SK-N-SH (cell line): ENCODE results near the gene AFF3. TPM values are rescaled to one million over a fixed set of nuclear protein-coding genes. Genes with fewer than 3 reads are reported as not detected.

ENCODE experiments used
- CTCF ChIA-PET: fragments of 300-600, 350-600 bp; formaldehyde crosslinking; extraction: SDS; loops from one replicate; lab custom pipeline; 2021; lab: Yijun Ruan, JAX
- POLR2A ChIA-PET: fragments of 350-600 bp; sonication (Branson Sonifier 250); formaldehyde crosslinking; extraction: SDS; loops from one replicate; lab custom pipeline; 2020; ENCODE audit warnings: antibody characterized with exemption, inconsistent platforms; lab: Yijun Ruan, JAX
- DNase-seq: peaks from one replicate; pipeline ENCODE4 v3.0.0; 2012
- H2AFZ ChIP-seq: fragments of 200-600 bp; sonication (generic); 2 replicates; pipeline ENCODE4 v1.8.1; 2016; ENCODE audit warnings: antibody characterized with exemption, mild to moderate bottlenecking, low read depth
- H3F3A ChIP-seq: fragments of 200-600 bp; sonication (generic); replicated peaks from 2 replicates; pipeline ENCODE3; 2016; ENCODE audit warnings: antibody characterized with exemption, mild to moderate bottlenecking; ENCODE audit not compliant: insufficient read depth
- H3K27ac ChIP-seq, 2 experiments: fragments of 200-500 bp in 1 of 2; fragments of 200-600 bp in 1 of 2; sonication (Bioruptor generic) in 1 of 2; sonication (generic), shearing (Covaris generic) in 1 of 2; 2 replicates each; pipeline versions ENCODE4 v1.5.1 to v1.6.1; 2014 to 2016; ENCODE audit warnings: low read depth in 2 of 2, inconsistent platforms in 1 of 2, low read length in 1 of 2, mild to moderate bottlenecking in 1 of 2, mixed read lengths in 1 of 2
- H3K27me3 ChIP-seq: fragments of 200-600 bp; sonication (generic), shearing (Covaris generic); 2 replicates; pipeline ENCODE4 v1.6.1; 2016; ENCODE audit warnings: mixed run types; ENCODE audit not compliant: insufficient read depth
- H3K36me3 ChIP-seq, 2 experiments: fragments of 200-500 bp in 1 of 2; fragments of 200-600 bp in 1 of 2; sonication (Bioruptor generic) in 1 of 2; sonication (generic) in 1 of 2; replicated peaks in 1 of 2; 2 replicates each; pipeline versions ENCODE3 to v1.5.1; 2014 to 2016; ENCODE audit warnings: low read length in 1 of 2, mild to moderate bottlenecking in 1 of 2; ENCODE audit not compliant: insufficient read depth in 2 of 2, control insufficient read depth in 1 of 2
- H3K4me1 ChIP-seq, 2 experiments: fragments of 200-500 bp in 1 of 2; fragments of 200-600 bp in 1 of 2; sonication (Bioruptor generic) in 1 of 2; sonication (generic), shearing (Covaris generic) in 1 of 2; 2 replicates each; pipeline versions ENCODE4 v1.5.1 to v1.6.1; 2014 to 2016; ENCODE audit warnings: low read depth in 1 of 2, low read length in 1 of 2, mixed run types in 1 of 2; ENCODE audit not compliant: insufficient read depth in 2 of 2, control insufficient read depth in 1 of 2
- H3K4me2 ChIP-seq: fragments of 200-600 bp; sonication (generic), shearing (Covaris generic); 2 replicates; pipeline ENCODE4 v1.6.1; 2017; ENCODE audit warnings: mixed run types
- H3K4me3 ChIP-seq, 2 experiments: fragments of 200-500 bp in 1 of 2; fragments of 200-600 bp in 1 of 2; sonication (Bioruptor generic) in 1 of 2; sonication (generic), shearing (Covaris generic) in 1 of 2; 2 replicates each; pipeline versions ENCODE4 v1.5.1 to v1.8.1; 2014 to 2016; ENCODE audit warnings: low read depth in 2 of 2, inconsistent platforms in 1 of 2, low read length in 1 of 2, mild to moderate bottlenecking in 1 of 2, mixed read lengths in 1 of 2, moderate library complexity in 1 of 2
- H3K79me2 ChIP-seq: fragments of 200-600 bp; sonication (generic); 2 replicates; pipeline ENCODE4 v1.8.1; 2017; ENCODE audit warnings: mild to moderate bottlenecking; ENCODE audit not compliant: insufficient read depth
- H3K9ac ChIP-seq: fragments of 200-600 bp; sonication (generic); 2 replicates; pipeline ENCODE4 v1.6.1; 2017; ENCODE audit warnings: mixed run types
- H3K9me2 ChIP-seq: fragments of 200-600 bp; sonication (generic); 2 replicates; pipeline ENCODE4 v1.6.1; 2017; ENCODE audit warnings: mixed run types
- H3K9me3 ChIP-seq: fragments of 200-600 bp; sonication (generic); 2 replicates; pipeline ENCODE4 v1.6.1; 2017; ENCODE audit warnings: mixed run types, mild to moderate bottlenecking, moderate library complexity
- H4K20me1 ChIP-seq: fragments of 200-600 bp; sonication (generic); 2 replicates; pipeline ENCODE4 v1.6.1; 2017; ENCODE audit warnings: mild to moderate bottlenecking, mixed run types; ENCODE audit not compliant: insufficient read depth
- CHD2 ChIP-seq: fragments of 150-350 bp; IDR thresholded peaks from 2 replicates; pipeline ENCODE4 v1.6.1; 2018; ENCODE audit warnings: low read length; ENCODE audit not compliant: partially characterized antibody
- EP300 ChIP-seq, 2 experiments: IDR thresholded peaks; 2 replicates each; pipeline versions ENCODE4 v1.4.0 to v1.6.1; 2012; ENCODE audit warnings: borderline replicate concordance in 1 of 2, low read depth in 1 of 2, low read length in 1 of 2
- EZH2phosphoT487 ChIP-seq: fragments of 200-600 bp; sonication (generic); IDR thresholded peaks from 2 replicates; pipeline ENCODE4 v1.6.1; 2017; ENCODE audit warnings: low read depth, mixed run types, mild to moderate bottlenecking, antibody characterized with exemption, moderate library complexity, borderline replicate concordance
- FOSL2 ChIP-seq: IDR thresholded peaks from 2 replicates; pipeline ENCODE4 v1.4.0; 2012; ENCODE audit warnings: low read depth, mild to moderate bottlenecking, moderate library complexity, borderline replicate concordance
- FOXJ3 ChIP-seq: sonication (generic); formaldehyde crosslinking; IDR thresholded peaks from 2 replicates; pipeline ENCODE4 v1.5.1; 2020; ENCODE audit warnings: mild to moderate bottlenecking, missing genetic modification reagents
- GABPA ChIP-seq: IDR thresholded peaks from 2 replicates; pipeline ENCODE4 v1.4.0; 2012; ENCODE audit warnings: low read depth, mild to moderate bottlenecking
- IRF3 ChIP-seq: fragments of 150-350 bp; IDR thresholded peaks from 2 replicates; pipeline ENCODE4 v1.6.1; 2016; ENCODE audit warnings: mild to moderate bottlenecking, low read depth, low read length
- MEF2A ChIP-seq: IDR thresholded peaks from 2 replicates; pipeline ENCODE4 v1.4.0; 2012; ENCODE audit warnings: low read depth, borderline replicate concordance
- NFIC ChIP-seq: IDR thresholded peaks from 2 replicates; pipeline ENCODE4 v1.4.0; 2012; ENCODE audit warnings: borderline replicate concordance
- PBX3 ChIP-seq: IDR thresholded peaks from 2 replicates; pipeline ENCODE4; 2012
- RAD21 ChIP-seq: IDR thresholded peaks from 2 replicates; pipeline ENCODE4 v1.6.1; 2012; ENCODE audit warnings: mild to moderate bottlenecking, low read length
- RCOR1 ChIP-seq: fragments of 150-350 bp; IDR thresholded peaks from 2 replicates; pipeline ENCODE4 v1.6.1; 2017; ENCODE audit warnings: antibody characterized with exemption, low read length
- SIN3A ChIP-seq: IDR thresholded peaks from 2 replicates; pipeline ENCODE4 v1.6.1; 2012; ENCODE audit warnings: low read depth, mild to moderate bottlenecking, low read length, moderate library complexity, borderline replicate concordance
- TCF12 ChIP-seq: IDR thresholded peaks from 2 replicates; pipeline ENCODE4 v1.4.0; 2012
- ZBTB33 ChIP-seq: IDR thresholded peaks from 2 replicates; pipeline ENCODE4 v1.4.0; 2012; ENCODE audit warnings: low read depth, borderline replicate concordance
- WGBS: methylation state at CpG from one replicate; pipeline ENCODE4 v1.1.6; 2017; ENCODE audit warnings: low lambda C conversion rate; 5-methylcytosine and 5-hydroxymethylcytosine counted together
- polyA plus RNA-seq, 3 experiments: library from polyadenylated mRNA; depleted of rRNA; stranded (reverse); fragments of >200 nt; gene quantifications; 2 replicates each; pipeline ENCODE4 v1.2.3, GENCODE V29; 2012
- TF ChIP-seq, protein P1 (sequence below): fragments of 150-350 bp; IDR thresholded peaks from 2 replicates; pipeline ENCODE4 v1.6.1; 2017; ENCODE audit warnings: antibody characterized with exemption, low read length, low read depth, borderline replicate concordance

The AFF3 gene
- polyA plus RNA-seq, 1 of the 3 experiments (the other 2 are of a cell fraction) = 0.36 TPM

DNA sequence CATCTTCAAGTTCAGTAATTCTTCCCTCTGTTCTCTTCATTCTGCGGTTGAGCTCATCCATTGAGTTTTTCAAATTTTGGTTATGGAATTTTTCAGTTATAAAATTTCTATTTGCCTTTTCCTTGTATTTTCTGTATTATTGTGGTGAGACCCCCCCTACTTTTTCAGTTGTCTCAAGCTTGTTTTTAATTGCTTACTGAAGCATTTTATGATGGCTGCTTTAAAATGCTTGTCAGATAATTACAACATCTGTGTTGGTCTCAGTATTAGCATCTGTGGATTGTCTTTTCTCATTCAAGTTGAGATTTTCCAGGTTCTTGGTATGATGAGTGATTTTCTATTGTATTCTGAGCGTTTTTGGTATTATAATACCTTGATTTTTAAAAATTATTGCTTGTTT lies 531.4 kb downstream of the AFF3 start:
- no peaks in the 10 kb centered on the region for H3K79me2 ChIP-seq
- H3K9ac ChIP-seq = no peak overlapping the region
- POLR2A ChIA-PET = no interaction called here
- H2AFZ ChIP-seq = no peak overlapping the region
- no peak overlapping the region for H3K4me3 ChIP-seq
- no peaks in the 10 kb centered on the region for H3K9me2 ChIP-seq
- H3K36me3 ChIP-seq = no peaks in the 10 kb centered on the region
- CTCF ChIA-PET = interaction anchor here (0.7 to 1.2 kb wide), 4 partner anchors 11 to 652 kb away, joined by 3 to 5 read pairs (median 3); no protein-coding TSS in a partner anchor
- 48% methylated on average over 2 of the region's 2 CpGs for WGBS
- no peak for TF ChIP-seq ZBTB33
- TF ChIP-seq, protein P1, sequence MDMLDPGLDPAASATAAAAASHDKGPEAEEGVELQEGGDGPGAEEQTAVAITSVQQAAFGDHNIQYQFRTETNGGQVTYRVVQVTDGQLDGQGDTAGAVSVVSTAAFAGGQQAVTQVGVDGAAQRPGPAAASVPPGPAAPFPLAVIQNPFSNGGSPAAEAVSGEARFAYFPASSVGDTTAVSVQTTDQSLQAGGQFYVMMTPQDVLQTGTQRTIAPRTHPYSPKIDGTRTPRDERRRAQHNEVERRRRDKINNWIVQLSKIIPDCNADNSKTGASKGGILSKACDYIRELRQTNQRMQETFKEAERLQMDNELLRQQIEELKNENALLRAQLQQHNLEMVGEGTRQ = no peak
- TF ChIP-seq RAD21 = no peak
- no peak for TF ChIP-seq FOXJ3 (CRISPR knock-in tag)
- no peak for TF ChIP-seq MEF2A
- no peak for TF ChIP-seq CHD2
- no peak for TF ChIP-seq EP300 (IDR thresholded peaks at IDR 0.05; ENCODE audit: borderline replicate concordance in 1 of 2, low read depth in 1 of 2, low read length in 1 of 2)
- H3K27ac ChIP-seq = no peak overlapping the region
- H3K4me1 ChIP-seq = peaks cover 0 to 3% of the 10 kb centered on the region in 2 experiments; a peak in 2 of 4 replicates
- no peaks in the 10 kb centered on the region for H3K9me3 ChIP-seq
- no peak for DNase-seq
- H3K4me2 ChIP-seq = no peak overlapping the region
- H4K20me1 ChIP-seq = no peaks in the 10 kb centered on the region
- H3F3A ChIP-seq = no peaks in the 10 kb centered on the region
- H3K27me3 ChIP-seq = no peaks in the 10 kb centered on the region

DNA sequence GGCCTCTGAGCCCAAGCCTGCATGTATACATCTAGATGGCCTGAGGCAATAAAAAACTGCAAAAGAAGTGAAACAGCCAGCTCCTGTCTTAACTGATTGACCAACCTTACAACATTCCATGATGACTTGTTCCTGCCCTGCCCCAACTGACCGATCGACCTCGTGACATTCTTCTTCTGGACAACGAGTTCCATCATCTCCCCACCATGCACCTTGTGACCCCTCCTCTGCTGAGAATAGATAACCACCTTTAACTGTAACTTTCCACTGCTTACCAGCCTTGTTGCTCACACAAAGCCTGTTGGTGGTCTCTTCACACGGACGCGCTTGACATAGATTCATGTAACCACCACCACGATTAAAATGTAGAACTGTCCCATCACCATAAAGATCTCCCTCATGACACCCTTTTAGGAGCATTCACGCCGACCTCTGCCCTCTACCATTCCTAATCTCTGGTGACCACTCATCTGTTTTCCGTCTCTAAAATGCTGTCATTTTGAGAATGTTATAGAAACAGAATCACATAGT lies 532.5 kb downstream of the AFF3 start:
- Histone ChIP-seq H2AFZ (no peak overlapping the region), H3K4me1 (peaks cover 0 to 3% of the 10 kb centered on the region in 2 experiments; a peak in 2 of 4 replicates), H3K79me2 (no peaks in the 10 kb centered on the region), H3K36me3 (no peaks in the 10 kb centered on the region), H3K4me3 (no peak overlapping the region), H3K9me2 (no peaks in the 10 kb centered on the region), H3K9me3 (no peaks in the 10 kb centered on the region), H3K27me3 (no peaks in the 10 kb centered on the region), H3K4me2 (no peak overlapping the region), H3K9ac (no peak overlapping the region), H4K20me1 (no peaks in the 10 kb centered on the region), H3K27ac (no peak overlapping the region), H3F3A (no peaks in the 10 kb centered on the region)
- no peak for DNase-seq
- 78% methylated on average over 11 of the region's 11 CpGs for WGBS
- CTCF ChIA-PET = interaction anchor here (1.0 kb wide), 1 partner anchor 11 kb away, joined by 3 read pairs; no protein-coding TSS in a partner anchor
- POLR2A ChIA-PET = no interaction called here
- TF ChIP-seq EZH2phosphoT487 = no peak
- TF ChIP-seq FOSL2 = no peak
- TF ChIP-seq, protein P1 = no peak
- TF ChIP-seq PBX3 = no peak
- TF ChIP-seq EP300 (IDR thresholded peaks at IDR 0.05; ENCODE audit: borderline replicate concordance in 1 of 2, low read depth in 1 of 2, low read length in 1 of 2) = no peak
- TF ChIP-seq NFIC = no peak
- TF ChIP-seq RAD21 = no peak
- TF ChIP-seq TCF12 = no peak
- TF ChIP-seq SIN3A = no peak
- TF ChIP-seq GABPA = no peak
- no peak for TF ChIP-seq IRF3
- no peak for TF ChIP-seq MEF2A
- TF ChIP-seq RCOR1 = no peak
